ENCODE data around the gene PLD4.
"Not testable (repeated sequence)": the region's sequence is repeated elsewhere in the genome, so short reads cannot be mapped to it uniquely, and the experiment has no call there.

Gene PLD4

DNA sequence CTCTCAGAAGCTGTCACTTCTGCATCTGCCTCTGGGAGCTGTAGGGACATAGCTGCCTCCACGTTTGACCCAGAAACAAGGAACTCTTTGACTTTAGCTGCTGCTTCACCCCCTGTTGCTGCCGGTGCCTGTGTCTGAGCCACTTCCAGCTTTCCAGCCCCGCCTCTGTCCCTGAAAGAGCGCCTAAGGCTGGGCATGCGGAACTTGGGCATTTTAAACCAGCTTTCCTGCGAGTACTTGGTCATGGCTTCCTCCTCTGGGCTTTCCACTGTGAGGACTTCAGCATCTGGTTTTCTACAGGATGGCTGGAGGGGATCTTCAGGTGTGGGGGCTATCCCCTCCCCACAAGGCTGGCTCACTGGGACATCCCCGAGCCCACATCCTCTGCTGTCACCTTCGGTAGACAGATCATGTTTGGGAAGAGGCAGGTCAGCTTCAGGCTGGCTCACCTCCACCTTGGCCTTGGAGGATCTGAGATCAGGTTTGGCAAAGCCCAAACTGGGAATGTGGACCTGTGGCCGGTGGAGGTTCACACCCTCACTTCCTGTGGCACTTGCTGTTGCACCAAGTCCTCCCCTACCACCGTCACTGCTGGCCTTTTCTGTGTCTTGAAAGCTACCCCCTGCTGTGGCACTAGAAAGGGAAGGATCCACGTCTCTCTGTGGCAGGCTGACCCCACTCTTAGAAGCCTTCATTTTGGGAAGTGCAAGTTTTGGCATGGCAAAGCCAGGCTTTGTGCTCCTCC is 15.2 kb downstream of the PLD4 start:
- in situ Hi-C loops (cut with MboI; ENCODE audit: low sequenced_read_pairs): no loop called here

DNA sequence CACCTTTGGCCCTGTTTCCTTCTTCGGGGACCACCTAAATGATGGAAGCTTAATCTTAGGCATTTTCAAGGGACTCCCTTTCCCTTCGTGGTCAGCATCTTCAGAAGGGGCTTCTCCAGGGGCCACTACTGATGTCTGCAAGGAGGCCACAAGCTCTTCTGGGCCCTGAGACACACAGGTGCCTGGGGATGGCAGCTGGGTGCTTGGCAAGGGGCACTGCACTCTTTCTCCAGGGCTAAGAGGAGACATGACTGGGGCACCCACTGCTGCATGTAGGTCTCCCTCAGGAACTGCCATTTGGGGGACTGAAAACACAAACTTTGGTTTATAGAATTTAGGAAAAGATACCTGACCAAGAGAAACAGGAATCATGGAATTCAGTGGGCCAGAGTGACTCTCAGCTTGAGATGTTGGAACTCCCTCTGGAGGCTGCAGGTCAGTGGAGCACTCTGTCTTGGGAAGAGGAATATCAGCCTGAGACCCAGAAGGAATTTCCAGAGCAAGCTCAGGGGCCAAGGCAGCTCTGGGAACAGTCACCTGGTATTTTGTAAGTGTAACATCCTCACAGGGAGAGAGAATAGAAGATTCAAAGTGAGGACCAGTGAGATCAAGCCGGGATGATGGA is 16.0 kb downstream of the PLD4 start:
- in situ Hi-C loops (cut with MboI; ENCODE audit: low sequenced_read_pairs): no loop called here

DNA sequence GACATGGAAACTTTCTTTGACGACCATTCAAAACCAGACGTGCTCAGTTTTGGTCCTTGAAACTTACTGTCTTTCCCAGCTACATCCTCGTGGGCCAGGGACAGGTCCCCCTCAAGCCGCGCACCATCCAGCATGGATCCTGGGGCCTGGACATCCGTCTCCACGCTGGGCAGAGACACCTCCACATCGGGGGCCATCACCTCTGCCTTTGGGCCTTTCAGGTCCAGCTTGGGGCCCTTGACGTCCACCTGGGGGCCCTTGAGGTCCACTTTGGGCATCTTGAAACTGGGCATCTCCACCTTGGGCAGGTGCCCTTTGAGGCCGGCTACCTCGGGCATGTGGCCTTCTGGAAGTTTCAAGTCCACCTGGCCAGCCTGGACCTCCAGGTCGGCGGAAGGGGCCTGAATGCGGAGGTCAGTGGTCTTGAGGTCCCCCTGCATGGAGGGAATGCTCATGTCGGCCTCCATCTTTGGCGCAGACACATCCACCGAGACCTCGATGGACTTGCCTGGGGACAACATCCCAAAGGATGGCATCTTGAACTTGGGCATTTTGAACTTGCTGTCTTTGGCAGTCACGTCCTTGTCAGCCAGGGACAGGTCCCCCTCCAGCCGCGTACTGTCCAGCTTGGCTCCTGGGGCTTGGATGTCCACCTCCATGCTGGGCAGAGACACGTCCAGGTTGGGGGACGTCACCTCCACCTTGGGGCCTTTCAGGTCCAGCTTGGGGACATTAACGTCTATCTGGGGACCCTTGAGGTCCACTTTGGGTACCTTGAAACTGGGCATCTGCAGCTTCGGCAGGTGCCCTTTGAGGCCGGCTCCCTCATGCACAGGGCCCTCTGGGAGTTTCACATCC is 17.1 kb downstream of the PLD4 start:
- in situ Hi-C loops (cut with MboI; ENCODE audit: low sequenced_read_pairs): no loop called here

DNA sequence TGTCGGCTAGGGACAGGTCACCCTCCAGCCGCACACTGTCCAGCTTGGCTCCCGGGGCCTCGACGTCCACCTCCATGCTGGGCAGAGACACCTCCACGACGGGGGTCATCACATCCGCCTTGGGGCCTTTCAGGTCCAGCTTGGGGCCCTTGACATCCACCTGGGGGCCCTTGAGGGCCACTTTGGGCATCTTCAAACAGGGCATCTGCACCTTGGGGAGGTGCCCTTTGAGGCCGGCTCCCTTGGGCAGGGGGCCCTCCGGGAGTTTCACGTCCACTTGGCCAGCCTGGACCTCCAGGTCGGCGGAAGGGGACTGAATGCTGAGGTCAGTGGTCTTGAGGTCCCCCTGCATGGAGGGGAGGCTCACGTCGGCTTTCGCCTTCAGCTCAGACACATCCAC is 17.9 kb downstream of the PLD4 start:
- in situ Hi-C loops (cut with MboI; ENCODE audit: low sequenced_read_pairs): no loop called here

DNA sequence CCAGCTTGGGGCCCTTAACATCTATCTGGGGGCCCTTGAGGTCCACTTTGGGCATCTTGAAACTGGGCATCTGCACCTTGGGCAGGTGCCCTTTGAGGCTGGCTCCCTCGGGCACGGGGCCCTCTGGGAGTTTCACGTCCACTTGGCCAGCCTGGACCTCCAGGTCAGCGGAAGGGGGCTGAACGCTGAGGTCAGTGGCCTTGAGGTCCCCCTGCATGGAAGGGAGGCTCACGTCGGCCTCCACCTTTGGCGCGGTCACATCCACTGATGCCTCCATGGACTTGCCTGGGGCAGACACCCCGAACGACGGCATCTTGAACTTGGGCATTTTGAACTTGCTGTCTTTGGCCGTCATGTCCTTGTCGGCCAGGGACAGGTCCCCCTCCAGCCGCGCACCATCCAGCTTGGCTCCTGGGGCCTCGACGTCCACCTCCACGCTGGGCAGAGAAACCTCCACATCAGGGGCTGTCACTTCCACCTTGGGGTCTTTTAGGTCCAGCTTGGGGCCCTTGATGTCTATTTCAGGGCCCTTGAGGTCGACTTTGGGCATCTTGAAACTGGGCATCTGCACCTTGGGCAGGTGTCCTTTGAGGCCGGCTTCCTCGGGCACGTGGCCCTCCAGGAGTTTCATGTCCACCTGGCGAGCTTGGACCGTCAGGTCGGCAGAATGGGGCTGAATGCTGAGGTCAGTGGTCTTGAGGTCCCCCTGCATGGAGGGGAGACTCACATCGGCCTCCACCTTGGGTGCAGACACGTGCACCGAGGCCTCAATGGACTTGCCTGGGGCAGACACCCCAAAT is 18.7 kb downstream of the PLD4 start:
- in situ Hi-C loops (cut with MboI; ENCODE audit: low sequenced_read_pairs): not testable (repeated sequence)

DNA sequence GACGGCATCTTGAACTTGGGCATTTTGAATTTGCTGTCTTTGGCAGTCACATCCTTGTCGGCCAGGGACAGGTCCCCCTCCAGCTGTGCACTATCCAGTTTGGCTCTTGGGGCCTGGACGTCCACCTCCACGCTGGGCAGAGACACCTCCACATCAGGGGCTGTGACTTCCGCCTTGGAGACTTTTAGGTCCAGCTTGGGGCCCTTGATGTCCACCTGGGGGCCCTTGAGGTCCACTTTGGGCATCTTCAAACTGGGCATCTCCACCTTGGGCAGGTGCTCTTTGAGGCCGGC is 19.3 kb downstream of the PLD4 start:
- in situ Hi-C loops (cut with MboI; ENCODE audit: low sequenced_read_pairs): not testable (repeated sequence)

DNA sequence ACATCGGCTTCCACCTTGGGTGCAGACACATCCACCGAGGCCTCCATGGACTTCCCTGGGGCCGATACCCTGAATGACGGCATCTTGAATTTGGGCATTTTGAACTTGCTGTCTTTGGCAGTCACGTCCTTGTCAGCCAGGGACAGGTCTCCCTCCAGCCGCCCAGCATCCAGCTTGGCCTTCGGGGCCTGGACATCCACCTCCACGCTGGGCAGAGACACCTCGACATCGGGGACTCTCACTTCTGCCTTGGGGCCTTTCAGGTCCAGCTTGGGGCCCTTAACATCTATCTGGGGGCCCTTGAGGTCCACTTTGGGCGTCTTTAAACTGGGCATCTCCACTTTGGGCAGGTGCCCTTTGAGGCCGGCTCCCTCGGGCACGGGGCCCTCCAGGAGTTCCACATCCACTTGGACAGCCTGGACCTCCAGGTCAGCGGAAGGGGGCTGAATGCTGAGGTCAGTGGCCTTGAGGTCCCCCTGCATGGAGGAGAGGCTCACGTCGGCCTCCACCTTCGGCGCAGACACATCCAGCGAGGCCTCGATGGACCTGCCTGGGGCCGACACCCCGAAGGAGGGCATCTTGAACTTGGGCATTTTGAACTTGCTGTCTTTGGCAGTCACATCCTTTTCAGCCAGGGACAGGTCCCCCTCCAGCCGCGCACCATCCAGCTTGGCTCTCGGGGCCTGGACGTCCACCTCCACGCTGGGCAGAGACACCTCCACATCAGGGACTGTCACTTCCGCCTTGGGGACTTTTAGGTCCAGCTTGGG is 19.9 kb downstream of the PLD4 start:
- in situ Hi-C loops (cut with MboI; ENCODE audit: low sequenced_read_pairs): not testable (repeated sequence)

DNA sequence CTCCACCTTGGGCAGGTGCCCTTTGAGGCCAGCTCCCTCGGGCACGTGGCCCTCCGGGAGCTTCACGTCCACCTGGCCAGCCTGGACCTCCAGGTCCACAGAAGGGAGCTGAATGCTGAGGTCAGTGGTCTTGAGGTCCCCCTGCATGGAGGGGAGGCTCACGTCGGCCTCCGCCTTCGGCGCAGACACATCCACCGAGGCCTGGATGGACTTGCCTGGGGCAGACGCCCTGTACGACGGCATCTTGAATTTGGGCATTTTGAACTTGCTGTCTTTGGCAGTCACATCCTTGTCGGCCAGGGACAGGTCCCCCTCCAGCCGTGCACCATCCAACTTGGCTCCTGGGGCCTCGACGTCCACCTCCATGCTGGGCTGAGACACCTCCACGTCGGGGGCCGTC is 20.6 kb downstream of the PLD4 start:
- in situ Hi-C loops (cut with MboI; ENCODE audit: low sequenced_read_pairs): not testable (repeated sequence)

DNA sequence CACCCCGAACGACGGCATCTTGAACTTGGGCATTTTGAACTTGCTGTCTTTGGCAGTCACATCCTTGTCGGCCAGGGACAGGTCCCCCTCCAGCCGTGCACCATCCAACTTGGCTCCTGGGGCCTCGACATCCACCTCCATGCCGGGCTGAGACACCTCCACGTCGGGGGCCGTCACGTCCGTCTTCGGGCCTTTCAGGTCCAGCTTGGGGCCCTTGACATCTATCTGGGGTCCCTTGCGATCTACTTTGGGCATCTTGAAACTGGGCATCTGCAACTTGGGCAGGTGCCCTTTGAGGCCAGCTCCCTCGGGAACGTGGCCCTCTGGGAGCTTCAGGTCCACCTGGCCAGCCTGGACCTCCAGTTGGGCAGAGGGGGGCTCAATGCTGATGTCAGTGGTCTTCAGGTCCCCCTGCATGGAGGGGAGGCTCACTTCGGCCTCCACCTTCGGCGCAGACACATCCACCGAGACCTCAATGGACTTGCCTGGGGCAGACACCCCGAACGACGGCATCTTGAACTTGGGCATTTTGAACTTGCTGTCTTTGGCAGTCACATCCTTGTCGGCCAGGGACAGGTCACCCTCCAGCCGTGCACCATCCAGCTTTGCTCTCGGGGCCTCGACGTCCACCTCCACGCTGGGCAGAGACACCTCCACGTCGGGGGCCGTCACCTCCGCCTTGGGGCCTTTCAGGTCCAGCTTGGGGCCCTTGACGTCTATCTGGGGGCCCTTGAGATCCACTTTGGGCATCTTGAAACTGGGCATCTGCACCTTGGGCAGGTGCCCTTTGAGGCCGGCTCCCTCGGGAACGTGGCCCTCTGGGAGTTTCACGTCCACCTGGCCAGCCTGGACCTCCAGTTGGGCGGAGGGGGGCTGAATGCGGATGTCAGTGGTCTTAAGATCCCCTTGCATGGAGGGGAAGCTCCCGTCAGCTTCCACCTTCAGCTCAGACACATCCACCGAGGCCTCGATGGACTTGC is 21.6 kb downstream of the PLD4 start:
- in situ Hi-C loops (cut with MboI; ENCODE audit: low sequenced_read_pairs): not testable (repeated sequence)

DNA sequence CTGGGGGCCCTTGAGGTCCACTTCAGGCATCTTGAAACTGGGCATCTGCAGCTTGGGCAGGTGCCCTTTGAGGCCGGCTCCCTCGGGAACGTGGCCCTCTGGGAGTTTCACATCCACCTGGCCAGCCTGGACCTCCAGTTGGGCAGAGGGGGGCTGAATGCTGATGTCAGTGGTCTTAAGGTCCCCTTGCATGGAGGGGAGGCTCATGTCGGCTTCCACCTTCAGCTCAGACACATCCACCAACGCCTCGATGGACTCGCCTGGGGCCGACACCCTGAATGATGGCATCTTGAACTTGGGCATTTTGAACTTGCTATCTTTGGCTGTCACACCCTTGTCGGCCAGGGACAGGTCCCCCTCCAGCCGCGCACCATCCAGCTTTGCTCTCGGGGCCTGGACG is 22.5 kb downstream of the PLD4 start:
- in situ Hi-C loops (cut with MboI; ENCODE audit: low sequenced_read_pairs): not testable (repeated sequence)

DNA sequence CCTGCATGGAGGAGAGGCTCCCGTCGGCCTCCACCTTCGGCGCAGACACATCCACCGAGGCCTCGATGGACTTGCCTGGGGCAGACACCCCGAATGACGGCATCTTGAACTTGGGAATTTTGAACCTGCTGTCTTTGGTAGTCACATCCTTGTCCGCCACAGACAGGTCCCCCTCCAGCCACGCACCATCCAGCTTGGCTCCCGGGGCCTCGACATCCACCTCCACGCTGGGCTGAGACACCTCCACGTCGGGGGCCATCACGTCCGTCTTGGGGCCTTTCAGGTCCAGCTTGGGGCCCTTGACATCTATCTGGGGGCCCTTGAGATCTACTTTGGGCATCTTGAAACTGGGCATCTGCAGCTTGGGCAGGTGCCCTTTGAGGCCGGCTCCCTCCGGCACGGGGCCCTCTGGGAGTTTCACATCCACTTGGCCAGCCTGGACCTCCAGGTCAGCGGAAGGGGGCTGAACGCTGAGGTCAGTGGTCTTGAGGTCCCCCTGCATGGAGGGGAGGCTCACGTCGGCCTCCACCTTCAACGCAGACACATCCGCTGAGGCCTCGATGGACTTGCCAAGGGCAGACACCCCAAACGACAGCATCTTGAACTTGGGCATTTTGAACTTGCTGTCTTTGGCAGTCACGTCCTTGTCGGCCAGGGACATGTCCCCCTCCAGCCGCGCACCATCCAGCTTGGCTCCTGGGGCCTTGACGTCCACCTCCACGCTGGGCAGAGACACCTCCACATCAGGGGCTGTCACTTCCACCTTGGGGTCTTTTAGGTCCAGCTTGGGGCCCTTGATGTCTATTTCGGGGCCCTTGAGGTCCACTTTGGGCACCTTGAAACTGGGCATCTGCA is 23.4 kb downstream of the PLD4 start:
- in situ Hi-C loops (cut with MboI; ENCODE audit: low sequenced_read_pairs): not testable (repeated sequence)

DNA sequence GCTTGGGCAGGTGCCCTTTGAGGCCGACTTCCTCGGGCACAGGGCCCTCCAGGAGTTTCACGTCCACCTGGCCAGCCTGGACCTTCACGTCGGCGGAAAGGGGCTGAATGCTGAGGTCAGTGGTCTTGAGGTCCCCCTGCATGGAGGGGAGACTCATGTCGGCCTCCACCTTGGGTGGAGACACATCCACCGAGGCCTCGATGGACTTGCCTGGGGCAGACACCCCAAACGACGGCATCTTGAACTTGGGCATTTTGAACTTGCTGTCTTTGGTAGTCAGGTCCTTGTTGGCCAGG is 24.0 kb downstream of the PLD4 start:
- in situ Hi-C loops (cut with MboI; ENCODE audit: low sequenced_read_pairs): no loop called here

DNA sequence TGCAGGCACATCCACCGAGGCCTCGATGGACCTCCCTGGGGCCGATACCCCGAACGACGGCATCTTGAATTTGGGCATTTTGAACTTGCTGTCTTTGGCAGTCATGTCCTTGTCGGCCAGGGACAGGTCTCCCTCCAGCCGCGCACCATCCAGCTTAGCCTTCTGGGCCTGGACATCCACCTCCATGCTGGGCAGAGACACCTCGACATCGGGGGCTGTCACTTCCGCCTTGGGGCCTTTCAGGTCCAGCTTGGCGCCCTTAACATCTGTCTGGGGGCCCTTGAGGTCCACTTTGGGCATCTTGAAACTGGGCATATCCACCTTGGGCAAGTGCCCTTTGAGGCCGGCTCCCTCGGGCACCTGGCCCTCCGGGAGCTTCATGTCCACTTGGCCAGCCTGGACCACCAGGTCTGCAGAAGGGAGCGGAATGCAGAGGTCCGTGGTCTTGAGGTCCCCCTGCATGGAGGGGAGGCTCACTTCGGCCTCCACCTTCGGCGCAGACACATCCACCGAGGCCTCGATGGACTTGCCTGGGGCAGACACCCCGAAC is 24.8 kb downstream of the PLD4 start:
- in situ Hi-C loops (cut with MboI; ENCODE audit: low sequenced_read_pairs): not testable (repeated sequence)

DNA sequence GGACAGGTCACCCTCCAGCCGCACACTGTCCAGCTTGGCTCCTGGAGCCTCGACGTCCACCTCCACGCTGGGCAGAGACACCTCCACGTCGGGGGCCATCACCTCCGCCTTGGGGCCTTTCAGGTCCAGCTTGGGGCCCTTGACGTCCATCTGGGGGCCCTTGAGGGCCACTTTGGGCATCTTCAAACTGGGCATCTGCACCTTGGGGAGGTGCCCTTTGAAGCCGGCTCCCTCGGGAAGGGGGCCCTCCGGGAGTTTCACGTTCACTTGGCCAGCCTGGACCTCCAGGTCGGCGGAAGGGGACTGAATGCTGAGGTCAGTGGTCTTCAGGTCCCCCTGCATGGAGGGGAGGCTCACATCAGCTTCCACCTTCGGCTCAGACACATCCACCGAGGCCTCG is 25.3 kb downstream of the PLD4 start:
- in situ Hi-C loops (cut with MboI; ENCODE audit: low sequenced_read_pairs): no loop called here

DNA sequence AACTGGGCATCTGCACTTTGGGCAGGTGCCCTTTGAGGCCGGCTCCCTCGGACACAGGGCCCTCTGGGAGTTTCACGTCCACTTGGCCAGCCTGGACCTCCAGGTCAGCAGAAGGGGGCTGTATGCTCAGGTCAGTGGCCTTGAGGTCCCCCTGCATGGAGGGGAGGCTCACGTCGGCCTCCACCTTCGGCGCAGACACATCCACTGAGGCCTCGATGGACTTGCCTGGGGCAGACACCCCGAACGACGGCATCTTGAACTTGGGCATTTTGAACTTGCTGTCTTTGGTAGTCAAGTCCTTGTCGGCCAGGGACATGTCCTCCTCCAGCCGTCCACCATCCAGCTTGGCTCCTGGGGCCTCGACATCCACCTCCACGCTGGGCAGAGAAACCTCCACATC is 26.0 kb downstream of the PLD4 start:
- in situ Hi-C loops (cut with MboI; ENCODE audit: low sequenced_read_pairs): not testable (repeated sequence)

DNA sequence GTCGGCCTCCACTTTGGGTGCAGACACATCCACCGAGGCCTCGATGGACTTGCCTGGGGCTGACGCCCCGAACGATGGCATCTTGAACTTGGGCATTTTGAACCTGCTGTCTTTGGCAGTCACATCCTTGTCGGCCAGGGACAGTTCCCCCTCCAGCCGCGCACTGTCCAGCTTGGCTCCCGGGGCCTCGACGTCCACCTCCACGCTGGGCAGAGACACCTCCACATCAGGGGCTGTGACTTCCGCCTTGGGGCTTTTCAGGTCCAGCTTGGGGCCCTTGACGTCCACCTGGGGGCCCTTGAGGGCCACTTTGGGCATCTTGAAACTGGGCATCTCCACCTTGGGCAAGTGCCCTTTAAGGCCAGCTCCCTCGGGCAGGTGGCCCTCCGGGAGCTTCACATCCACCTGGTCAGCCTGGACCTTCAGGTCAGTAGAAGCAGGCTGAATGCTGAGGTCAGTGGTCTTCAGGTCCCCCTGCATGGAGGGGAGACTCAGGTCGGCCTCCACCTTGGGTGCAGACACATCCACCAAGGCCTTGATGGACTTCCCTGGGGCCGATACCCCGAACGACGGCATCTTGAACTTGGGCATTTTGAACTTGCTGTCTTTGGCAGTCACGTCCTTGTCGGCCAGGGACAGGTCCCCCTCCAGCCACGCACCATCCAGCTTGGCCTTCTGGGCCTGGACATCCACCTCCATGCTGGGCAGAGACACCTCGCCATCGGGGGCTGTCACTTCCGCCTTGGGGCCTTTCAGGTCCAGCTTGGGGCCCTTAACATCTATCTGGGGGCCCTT is 27.4 kb downstream of the PLD4 start:
- in situ Hi-C loops (cut with MboI; ENCODE audit: low sequenced_read_pairs): not testable (repeated sequence)

DNA sequence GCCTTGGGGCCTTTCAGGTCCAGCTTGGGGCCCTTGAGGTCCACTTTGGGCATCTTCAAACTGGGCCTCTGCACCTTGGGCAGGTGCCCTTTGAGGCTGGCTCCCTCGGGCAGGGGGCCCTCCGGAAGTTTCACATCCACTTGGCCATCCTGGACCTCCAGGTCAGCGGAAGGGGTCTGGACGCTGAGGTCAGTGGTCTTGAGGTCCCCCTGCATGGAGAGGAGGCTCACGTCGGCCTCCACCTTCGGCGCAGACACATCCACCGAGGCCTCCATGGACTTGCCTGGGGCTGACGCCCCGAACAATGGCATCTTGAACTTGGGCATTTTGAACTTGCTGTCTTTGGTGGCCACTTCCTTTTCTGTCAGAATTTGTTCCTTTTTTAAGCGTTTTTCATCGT is 28.4 kb downstream of the PLD4 start:
- in situ Hi-C loops (cut with MboI; ENCODE audit: low sequenced_read_pairs): no loop called here
